Fibroblast of the aortic adventitia (primary cell): ENCODE results near the gene MLLT11. TPM values are rescaled to one million over a fixed set of nuclear protein-coding genes. Genes with fewer than 3 reads are reported as not detected.
"Not testable (repeated sequence)": the region's sequence is repeated elsewhere in the genome, so short reads cannot be mapped to it uniquely, and the experiment has no call there.

Source experiments
- DNase-seq: peaks from one replicate; pipeline ENCODE4 v3.0.0-alpha.2; 2010; ENCODE audit warnings: low read depth
- H3K4me3 ChIP-seq: 2 replicates; pipeline ENCODE4 v1.5.1; 2011; ENCODE audit warnings: low read depth, mild to moderate bottlenecking, control low read depth, low read length, moderate library complexity
- CTCF ChIP-seq: IDR thresholded peaks from 2 replicates; pipeline ENCODE4 v1.5.1; 2011; ENCODE audit warnings: mild to moderate bottlenecking, low read length, control low read depth, inconsistent platforms; ENCODE audit not compliant: insufficient read depth
- small RNA-seq: library from RNA; depleted of rRNA; stranded (forward); fragments of <200 nt; gene quantifications from one replicate; pipeline ENCODE3, GENCODE V24; 2012
- total RNA-seq: library from RNA; depleted of rRNA; stranded (reverse); fragments of >200 nt; gene quantifications from 2 replicates; pipeline ENCODE4 v1.2.3, GENCODE V29; 2012; ENCODE audit warnings: low replicate concordance

MLLT11 gene
- total RNA-seq, 1 donor = 6.1 TPM

GRCh38 chr1:151085953-151086559 lies 25.9 kb downstream of the MLLT11 start:
- TF ChIP-seq CTCF = no peak
- H3K4me3 ChIP-seq = no peak overlapping the region
- DNase-seq = no peak

GRCh38 chr1:151097426-151097825 lies 37.2 kb downstream of the MLLT11 start:
- not testable (repeated sequence) for H3K4me3 ChIP-seq, DNase-seq

DNA sequence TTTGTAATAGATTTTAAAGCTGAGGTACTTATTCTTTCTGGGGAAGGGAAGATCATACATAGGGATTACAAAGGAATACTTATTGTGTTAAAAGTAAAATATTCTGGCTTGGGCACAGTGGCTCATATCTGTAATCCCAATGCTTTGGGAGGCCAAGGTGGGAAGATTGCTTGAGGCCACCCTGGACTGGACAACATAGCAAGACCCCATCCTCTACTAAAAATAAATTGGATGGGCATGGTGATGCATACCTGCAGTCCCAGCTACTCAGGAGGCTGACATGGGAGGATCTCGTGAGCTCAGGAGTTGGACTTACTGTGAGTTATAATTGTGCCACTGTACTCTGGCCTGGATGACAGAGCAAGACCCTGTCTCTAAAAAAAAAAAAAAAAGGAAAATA lies 37.9 kb downstream of the MLLT11 start:
- no peak for TF ChIP-seq CTCF
- H3K4me3 ChIP-seq = no peak overlapping the region

GRCh38 chr1:151104630-151105029 lies 44.4 kb downstream of the MLLT11 start:
- TF ChIP-seq CTCF = no peak
- no peak for DNase-seq
- H3K4me3 ChIP-seq = no peak overlapping the region

More for the DNA sequence above, 37.9 kb downstream of the MLLT11 start:
- DNase-seq = no peak

DNA sequence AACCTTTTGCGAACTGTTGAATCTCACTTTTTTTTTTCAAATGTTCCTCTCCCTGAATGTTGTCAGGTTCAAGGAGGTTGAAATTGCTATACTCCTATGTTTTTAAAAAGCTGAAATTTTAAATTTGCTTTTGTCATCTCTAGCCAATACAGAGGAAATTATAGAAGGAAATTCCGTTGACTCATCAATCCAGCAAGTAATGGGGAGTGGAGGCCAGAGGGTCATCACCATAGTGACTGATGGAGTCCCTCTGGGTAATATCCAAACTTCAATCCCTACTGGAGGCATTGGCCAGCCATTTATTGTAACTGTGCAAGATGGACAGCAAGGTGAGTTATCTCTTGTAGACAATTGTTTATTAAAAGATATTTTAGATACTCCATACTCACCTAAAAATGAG lies 46.7 kb downstream of the MLLT11 start:
- peak; percentile 15 for DNase-seq
- no peak for TF ChIP-seq CTCF
- no peak overlapping the region for H3K4me3 ChIP-seq

GRCh38 chr1:151108331-151108730 lies 48.1 kb downstream of the MLLT11 start:
- no peak for DNase-seq
- no peak for TF ChIP-seq CTCF
- H3K4me3 ChIP-seq = no peak overlapping the region

DNA sequence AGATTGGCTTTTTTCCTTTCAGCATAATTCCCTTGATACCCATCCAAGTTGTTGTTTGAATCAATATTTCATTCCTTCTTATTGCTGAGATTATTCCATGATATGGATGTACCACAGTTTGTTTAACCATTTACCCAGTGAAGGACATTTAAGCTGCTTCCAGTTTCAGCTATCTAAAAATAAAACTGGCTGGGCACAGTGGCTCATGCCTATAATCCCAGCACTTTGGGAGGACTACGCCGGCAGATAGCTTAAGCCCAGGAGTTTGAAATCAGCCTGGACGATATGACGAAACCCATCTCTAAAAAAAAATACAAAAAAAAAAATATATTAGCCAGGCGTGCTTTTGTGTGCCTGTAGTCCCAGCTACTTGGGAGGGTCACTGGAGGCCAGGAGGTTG lies 53.7 kb downstream of the MLLT11 start:
- no peak for TF ChIP-seq CTCF
- no peak overlapping the region for H3K4me3 ChIP-seq
- DNase-seq = no peak

Small RNA genes lying within 50 kb of the gene (small RNA-seq; reads per million reads assigned to genes)
- 1.6 reads per million, percentile 58 among the genes with 10 or more reads in this experiment for gene RNU6-884P

Other genes starting within 250 kb of the MLLT11 start
- 50.7 and 161 TPM in 2 replicates for gene ARNT, start 183.8 kb upstream of the MLLT11 start, total RNA-seq
- gene CTXND2, start 173.3 kb upstream of the MLLT11 start, total RNA-seq = not detected in 2 replicates
- gene SETDB1, start 134.0 kb upstream of the MLLT11 start, total RNA-seq = 30.7 and 43.0 TPM in 2 replicates
- 26.1 and 138 TPM in 2 replicates for gene CERS2, start 85.6 kb upstream of the MLLT11 start, total RNA-seq
- gene ANXA9, start 78.1 kb upstream of the MLLT11 start, total RNA-seq = 0.09 and 0.49 TPM in 2 replicates
- gene MINDY1, start 53.5 kb upstream of the MLLT11 start, total RNA-seq = 10.9 and 16.4 TPM in 2 replicates
- 3.4 and 10.8 TPM in 2 replicates for gene PRUNE1, start 51.9 kb upstream of the MLLT11 start, total RNA-seq
- 0.18 and 0.33 TPM in 2 replicates for gene BNIPL, start 23.8 kb upstream of the MLLT11 start, total RNA-seq
- gene C1orf56, start 12.6 kb upstream of the MLLT11 start, total RNA-seq = 0.82 and 3.3 TPM in 2 replicates
- gene CDC42SE1, start 775 bp upstream of the MLLT11 start, total RNA-seq = 33.8 and 42.3 TPM in 2 replicates
- 5.2 and 14.6 TPM in 2 replicates for gene GABPB2, start 10.4 kb downstream of the MLLT11 start, total RNA-seq
- gene SEMA6C, start 86.2 kb downstream of the MLLT11 start, total RNA-seq = 1.6 and 2.9 TPM in 2 replicates
- gene TNFAIP8L2, start 96.3 kb downstream of the MLLT11 start, total RNA-seq = not detected in 2 replicates
- gene LYSMD1, start 105.5 kb downstream of the MLLT11 start, total RNA-seq = 7.5 and 12.5 TPM in 2 replicates
- gene SCNM1, start 105.7 kb downstream of the MLLT11 start, total RNA-seq = 38.0 and 48.4 TPM in 2 replicates
- 0.54 TPM in 1 of 2 replicates, not detected in the other for gene TMOD4, start 115.6 kb downstream of the MLLT11 start, total RNA-seq
- gene VPS72, start 129.8 kb downstream of the MLLT11 start, total RNA-seq = 9.2 and 42.8 TPM in 2 replicates
- 56.4 and 86.4 TPM in 2 replicates for gene PIP5K1A, start 138.2 kb downstream of the MLLT11 start, total RNA-seq
- 111 and 139 TPM in 2 replicates for gene PSMD4, start 194.3 kb downstream of the MLLT11 start, total RNA-seq
- 7.0 and 14.2 TPM in 2 replicates for gene ZNF687, start 221.9 kb downstream of the MLLT11 start, total RNA-seq